ENCODE measurements around the gene PEX11B.

PEX11B gene

GRCh38 chr1:145918144-145918991 is at the start of gene PEX11B:
Gene PEX11B (minus strand): TSS chr1:145918717. CDS start chr1:145918688, 29 bp downstream.
- DNase-seq = peak; percentile 94

GRCh38 chr1:145967288-145967687 is 48.8 kb upstream of the PEX11B start:
- DNase-seq = no peak

- no peak for DNase-seq
Measured at GRCh38 chr1:145965119-145965744, 46.7 kb upstream of the PEX11B start.

GRCh38 chr1:145964328-145965118 is 46.0 kb upstream of the PEX11B start, which contains the start of the genes ANKRD34A and POLR3GL:
Gene ANKRD34A (minus strand): TSS chr1:145964575. CDS start chr1:145961759, 2,816 bp downstream.
Gene POLR3GL (plus strand): TSS chr1:145964690. CDS start chr1:145974866, 10,176 bp downstream.
- peak; percentile 99 for DNase-seq

GRCh38 chr1:145963265-145964019 is 44.9 kb upstream of the PEX11B start:
- DNase-seq = peak; percentile 66

- DNase-seq = peak; percentile 73
Measured at GRCh38 chr1:145962157-145963102, 43.9 kb upstream of the PEX11B start.

- DNase-seq = peak; percentile 71
Measured at GRCh38 chr1:145961425-145962156, 43.1 kb upstream of the PEX11B start.

- DNase-seq = no peak
Measured at GRCh38 chr1:145961109-145961424, 42.5 kb upstream of the PEX11B start.

- peak; percentile 88 for DNase-seq
Measured at GRCh38 chr1:145960468-145961108, 42.1 kb upstream of the PEX11B start.

GRCh38 chr1:145959957-145960467 is 41.5 kb upstream of the PEX11B start:
- DNase-seq = peak; percentile 57

GRCh38 chr1:145959333-145959732 is 40.8 kb upstream of the PEX11B start:
- no peak for DNase-seq

- DNase-seq = no peak
Measured at GRCh38 chr1:145958734-145959133, 40.2 kb upstream of the PEX11B start.

- peak; percentile 100 for DNase-seq
Measured at GRCh38 chr1:145957443-145958319, 39.2 kb upstream of the PEX11B start, which contains the start of gene LIX1L. Gene LIX1L (minus strand): TSS chr1:145958017. CDS start chr1:145957927, 90 bp downstream.

GRCh38 chr1:145956781-145957442 is 38.4 kb upstream of the PEX11B start:
- peak; percentile 19 for DNase-seq

- DNase-seq = no peak
Measured at GRCh38 chr1:145956361-145956760, 37.8 kb upstream of the PEX11B start.

GRCh38 chr1:145955436-145955835 is 36.9 kb upstream of the PEX11B start:
- DNase-seq = no peak

- no peak for DNase-seq
Measured at GRCh38 chr1:145953861-145954260, 35.3 kb upstream of the PEX11B start.

GRCh38 chr1:145952903-145953302 is 34.4 kb upstream of the PEX11B start:
- DNase-seq = no peak

Data from NCI-H345 (cell line).